Esophagus muscularis mucosa (tissue), 4 donors: ENCODE data around the gene TECTA.

Experiments
- CTCF ChIP-seq, 3 experiments: fragments of 200-600 bp in 2 of 3; fragments of 450-650 bp in 1 of 3; sonication (generic) in 2 of 3; IDR thresholded peaks; one replicate each; pipeline ENCODE4 v1.5.1; 2017 to 2019; ENCODE audit warnings: antibody characterized with exemption in 3 of 3, mild to moderate bottlenecking in 2 of 3, moderate library complexity in 1 of 3
- EP300 ChIP-seq: sonication (generic); formaldehyde crosslinking; IDR thresholded peaks from one replicate; pipeline ENCODE4 v1.6.1; 2017; ENCODE audit warnings: antibody characterized with exemption
- POLR2AphosphoS5 ChIP-seq, 2 donors: sonication (generic); formaldehyde crosslinking; IDR thresholded peaks; one replicate each; pipeline ENCODE4 v1.6.1; 2017; ENCODE audit warnings: antibody characterized with exemption in 2 of 2

DNA sequence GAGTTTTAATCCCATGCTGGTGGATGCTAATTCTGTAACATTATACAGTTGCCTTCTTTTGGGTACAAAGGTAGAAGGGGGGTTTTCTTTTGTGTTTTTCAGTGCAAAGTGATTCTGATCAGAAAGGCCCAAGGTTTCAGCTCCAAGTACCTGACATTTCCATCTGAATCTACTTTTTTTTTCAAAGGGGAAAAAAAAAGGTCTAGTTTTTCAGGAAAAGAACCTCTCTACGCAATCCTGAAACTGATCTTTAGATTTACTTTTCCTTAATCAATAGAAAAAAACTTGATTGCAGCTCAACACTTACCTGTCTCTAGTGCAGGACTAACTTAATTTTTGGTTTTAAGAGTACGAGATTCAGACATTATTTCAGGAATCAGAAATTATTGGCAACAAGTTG is at the start of gene TECTA:
- no peak for TF ChIP-seq EP300
- no peak for TF ChIP-seq CTCF (IDR thresholded peaks at IDR 0.05)
- no peak for TF ChIP-seq POLR2AphosphoS5 (IDR thresholded peaks at IDR 0.05)
